ENCODE data around the gene INPP5D.

DNA sequence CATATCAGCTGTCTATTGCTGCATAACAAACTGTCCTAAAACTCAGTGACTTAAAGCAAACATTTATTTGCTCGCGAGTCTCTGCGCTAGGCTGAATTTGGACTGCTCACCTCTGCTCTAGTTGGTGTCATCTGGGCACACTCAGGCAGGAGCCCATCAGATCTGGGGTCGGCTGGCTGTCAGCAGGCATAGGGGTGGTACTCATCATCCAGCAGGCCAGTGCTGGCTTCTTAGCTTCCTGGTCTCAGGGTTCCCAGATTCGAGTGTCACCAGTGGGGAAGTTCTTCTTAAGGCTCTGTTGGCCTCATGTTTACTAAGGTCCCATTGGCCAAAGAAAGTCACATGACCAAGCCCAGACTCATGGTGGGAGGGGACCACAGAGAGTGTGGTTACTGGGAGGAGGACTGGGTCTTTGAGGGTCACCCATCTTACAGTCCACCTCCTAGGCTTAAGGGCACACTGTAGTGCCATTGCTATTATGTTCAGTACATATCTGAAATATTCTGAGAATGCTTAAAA lies 119.8 kb downstream of the INPP5D start:
- TF ChIP-seq ZNF274 (IDR thresholded peaks at IDR 0.05; ENCODE audit: borderline replicate concordance, extremely low read depth, low read length): no peak
- no peak for TF ChIP-seq TAF1 (IDR thresholded peaks at IDR 0.05; ENCODE audit: low read depth, low read length)
- TF ChIP-seq, protein P1, sequence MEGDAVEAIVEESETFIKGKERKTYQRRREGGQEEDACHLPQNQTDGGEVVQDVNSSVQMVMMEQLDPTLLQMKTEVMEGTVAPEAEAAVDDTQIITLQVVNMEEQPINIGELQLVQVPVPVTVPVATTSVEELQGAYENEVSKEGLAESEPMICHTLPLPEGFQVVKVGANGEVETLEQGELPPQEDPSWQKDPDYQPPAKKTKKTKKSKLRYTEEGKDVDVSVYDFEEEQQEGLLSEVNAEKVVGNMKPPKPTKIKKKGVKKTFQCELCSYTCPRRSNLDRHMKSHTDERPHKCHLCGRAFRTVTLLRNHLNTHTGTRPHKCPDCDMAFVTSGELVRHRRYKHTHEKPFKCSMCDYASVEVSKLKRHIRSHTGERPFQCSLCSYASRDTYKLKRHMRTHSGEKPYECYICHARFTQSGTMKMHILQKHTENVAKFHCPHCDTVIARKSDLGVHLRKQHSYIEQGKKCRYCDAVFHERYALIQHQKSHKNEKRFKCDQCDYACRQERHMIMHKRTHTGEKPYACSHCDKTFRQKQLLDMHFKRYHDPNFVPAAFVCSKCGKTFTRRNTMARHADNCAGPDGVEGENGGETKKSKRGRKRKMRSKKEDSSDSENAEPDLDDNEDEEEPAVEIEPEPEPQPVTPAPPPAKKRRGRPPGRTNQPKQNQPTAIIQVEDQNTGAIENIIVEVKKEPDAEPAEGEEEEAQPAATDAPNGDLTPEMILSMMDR (IDR thresholded peaks at IDR 0.05; ENCODE audit: control extremely low read depth in 1 of 3, insufficient read depth in 1 of 3, low read depth in 1 of 3, low read length in 3 of 3): no peak
- no peak for TF ChIP-seq POLR2AphosphoS5 (IDR thresholded peaks at IDR 0.05; ENCODE audit: low read depth, low read length)
- TF ChIP-seq, protein P2, sequence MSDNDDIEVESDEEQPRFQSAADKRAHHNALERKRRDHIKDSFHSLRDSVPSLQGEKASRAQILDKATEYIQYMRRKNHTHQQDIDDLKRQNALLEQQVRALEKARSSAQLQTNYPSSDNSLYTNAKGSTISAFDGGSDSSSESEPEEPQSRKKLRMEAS (IDR thresholded peaks at IDR 0.05): no peak
- no peak for TF ChIP-seq MAFK (IDR thresholded peaks at IDR 0.05; ENCODE audit: low read depth, low read length)
- TF ChIP-seq, protein P3, sequence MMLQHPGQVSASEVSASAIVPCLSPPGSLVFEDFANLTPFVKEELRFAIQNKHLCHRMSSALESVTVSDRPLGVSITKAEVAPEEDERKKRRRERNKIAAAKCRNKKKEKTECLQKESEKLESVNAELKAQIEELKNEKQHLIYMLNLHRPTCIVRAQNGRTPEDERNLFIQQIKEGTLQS (IDR thresholded peaks at IDR 0.05; ENCODE audit: insufficient read depth, low read depth, low read length): no peak
- TF ChIP-seq YY1 (IDR thresholded peaks at IDR 0.05; ENCODE audit: low read depth, low read length): no peak
- no peak for TF ChIP-seq RAD21 (IDR thresholded peaks at IDR 0.05 in 1 of 2, conservative IDR thresholded peaks at IDR 0.05 in 1 of 2; ENCODE audit: low read depth in 2 of 2, low read length in 2 of 2)
- TF ChIP-seq EP300 (IDR thresholded peaks at IDR 0.05; ENCODE audit: borderline replicate concordance in 1 of 2, low read depth in 2 of 2, low read length in 2 of 2): no peak
- no peak for TF ChIP-seq KDM1A (IDR thresholded peaks at IDR 0.05; ENCODE audit: borderline replicate concordance, low read length)

All from H1 (cell line).